Dendritic cell treated with granulocyte-macrophage colony-stimulating factor and Interleukin-4, amounts not matched to agents 40 ng/mL and 50 ng/mL, for 4 days (primary cell): ENCODE measurements around the gene MEG3.

Source experiments
- H3K27ac Mint-ChIP-seq: one replicate; pipeline ENCODE4 v1.8.0; 2022; ENCODE audit warnings: mild to moderate bottlenecking, mixed read lengths
- H3K27me3 Mint-ChIP-seq: one replicate; pipeline ENCODE4 v1.8.0; 2022; ENCODE audit warnings: mild to moderate bottlenecking, mixed read lengths
- H3K36me3 Mint-ChIP-seq: one replicate; pipeline ENCODE4 v1.8.0; 2022; ENCODE audit warnings: low read depth, mixed read lengths
- H3K4me1 Mint-ChIP-seq: one replicate; pipeline ENCODE4 v1.8.0; 2022; ENCODE audit warnings: low read depth, mixed read lengths
- H3K4me3 Mint-ChIP-seq: one replicate; pipeline ENCODE4 v1.8.0; 2022; ENCODE audit warnings: mild to moderate bottlenecking, moderate library complexity, mixed read lengths
- H3K9me3 Mint-ChIP-seq: one replicate; pipeline ENCODE4 v1.8.0; 2022; ENCODE audit warnings: mixed read lengths
- intact Hi-C: fragments of 100-400 bp; cut with micrococcal nuclease; formaldehyde crosslinking; loops from one replicate; pipeline ENCODE4 v1.15.0; 2022

Gene MEG3

GRCh38 chr14:100904307-100905087 lies 78.6 kb downstream of the MEG3 start:
- Mint-ChIP-seq H3K4me3 (no peak overlapping the region), H3K27me3 (peaks cover 56% of the 10 kb centered on the region), H3K36me3 (no peaks in the 10 kb centered on the region), H3K27ac (no peak overlapping the region), H3K4me1 (no peaks in the 10 kb centered on the region), H3K9me3 (no peaks in the 10 kb centered on the region)
- intact Hi-C loops: no loop called here

GRCh38 chr14:100905166-100905565 lies 79.2 kb downstream of the MEG3 start:
- Mint-ChIP-seq H3K4me1 (no peaks in the 10 kb centered on the region), H3K4me3 (no peak overlapping the region), H3K27me3 (peaks cover 49% of the 10 kb centered on the region), H3K36me3 (no peaks in the 10 kb centered on the region), H3K9me3 (no peaks in the 10 kb centered on the region), H3K27ac (no peak overlapping the region)
- intact Hi-C loops: no loop called here

DNA sequence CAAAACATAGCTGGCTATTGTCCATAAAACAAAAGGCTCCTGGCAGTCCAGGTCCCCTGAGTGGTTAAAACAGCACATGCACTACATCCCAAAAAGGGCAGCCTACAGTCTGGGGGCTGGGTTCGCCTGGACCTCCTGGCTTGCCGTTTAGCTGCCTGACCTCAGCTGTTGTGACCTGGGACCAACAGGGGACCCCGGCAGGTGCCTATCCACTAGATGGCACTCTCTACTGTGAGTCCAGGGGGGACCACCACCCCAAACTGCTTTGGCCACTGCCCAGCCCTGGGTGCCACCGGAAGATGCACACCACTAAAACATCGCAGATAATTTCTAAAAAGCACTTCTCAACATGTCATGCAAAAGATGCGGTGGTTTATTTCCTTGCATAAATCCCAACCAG lies 80.5 kb downstream of the MEG3 start:
- no peak overlapping the region for H3K27ac Mint-ChIP-seq
- intact Hi-C loops: no loop called here
- H3K27me3 Mint-ChIP-seq: peaks cover 36% of the 10 kb centered on the region
- no peaks in the 10 kb centered on the region for H3K9me3 Mint-ChIP-seq
- H3K36me3 Mint-ChIP-seq: no peaks in the 10 kb centered on the region
- no peak overlapping the region for H3K4me3 Mint-ChIP-seq
- no peaks in the 10 kb centered on the region for H3K4me1 Mint-ChIP-seq

- Mint-ChIP-seq H3K4me1 (no peaks in the 10 kb centered on the region), H3K27me3 (peaks cover 30% of the 10 kb centered on the region), H3K4me3 (no peak overlapping the region), H3K36me3 (no peaks in the 10 kb centered on the region), H3K27ac (no peak overlapping the region), H3K9me3 (no peaks in the 10 kb centered on the region)
- intact Hi-C loops: no loop called here
Observed at GRCh38 chr14:100907240-100907639, 81.3 kb downstream of the MEG3 start.

DNA sequence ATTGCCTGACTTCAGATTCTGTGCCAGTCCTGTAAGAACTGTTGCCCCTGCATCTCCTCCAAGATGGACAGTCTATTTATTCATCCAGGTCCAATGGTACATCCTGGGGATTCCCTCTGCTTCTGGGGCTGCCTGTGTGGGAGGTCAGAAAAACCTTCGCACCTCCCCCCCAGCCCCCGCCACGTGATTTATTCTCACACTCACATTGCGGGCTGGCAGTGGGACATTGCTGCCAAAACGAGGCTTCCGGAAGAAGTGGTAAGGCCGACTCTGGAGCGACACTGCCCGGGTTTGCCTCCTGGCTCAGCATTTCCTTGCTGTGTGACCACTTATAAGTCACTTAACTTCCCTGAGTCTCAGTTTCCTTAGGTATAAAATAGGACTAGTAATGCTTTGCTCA lies 83.5 kb downstream of the MEG3 start:
- intact Hi-C loops: no loop called here
- no peaks in the 10 kb centered on the region for H3K4me1 Mint-ChIP-seq

More for the DNA sequence above, 83.5 kb downstream of the MEG3 start:
- H3K4me3 Mint-ChIP-seq: no peak overlapping the region
- no peaks in the 10 kb centered on the region for H3K36me3 Mint-ChIP-seq
- H3K27me3 Mint-ChIP-seq: peaks cover 13% of the 10 kb centered on the region
- H3K27ac Mint-ChIP-seq: no peak overlapping the region
- H3K9me3 Mint-ChIP-seq: no peaks in the 10 kb centered on the region
